AG09309 (cell line): ENCODE measurements around the gene NTM.

Experiments
- DNase-seq: peaks from one replicate; pipeline ENCODE4 v3.0.0-alpha.2; 2010; ENCODE audit warnings: low read depth
- H3K4me3 ChIP-seq: 2 replicates; pipeline ENCODE4 v1.5.1; 2011; ENCODE audit warnings: mild to moderate bottlenecking, low read depth, low read length, moderate library complexity; ENCODE audit not compliant: control insufficient read depth
- CTCF ChIP-seq: IDR thresholded peaks from 2 replicates; pipeline ENCODE4 v1.5.1; 2011; ENCODE audit warnings: mild to moderate bottlenecking, low read depth, low read length, inconsistent platforms; ENCODE audit not compliant: insufficient read depth, control insufficient read depth; ENCODE audit errors: missing control alignments

The NTM gene

GRCh38 chr11:132379540-132379939 lies 1009.1 kb downstream of the NTM start:
- TF ChIP-seq CTCF = no peak
- no peak overlapping the region for H3K4me3 ChIP-seq
- DNase-seq = no peak
